DMS 273 (cell line): Measurements from ENCODE around the gene ANTXR1.

Experiments used
- DNase-seq: peaks from one replicate; lab custom pipeline; 2025; ENCODE audit not compliant: unreplicated experiment; lab: John Stamatoyannopoulos, UW

The ANTXR1 gene

GRCh38 chr2:69096326-69097095 is 83.5 kb downstream of the ANTXR1 start:
- DNase-seq = no peak

GRCh38 chr2:69097148-69097610 is 84.2 kb downstream of the ANTXR1 start:
- no peak for DNase-seq

GRCh38 chr2:69097891-69098655 is 85.1 kb downstream of the ANTXR1 start:
- DNase-seq = no peak

GRCh38 chr2:69099541-69099940 is 86.6 kb downstream of the ANTXR1 start:
- DNase-seq = no peak

- no peak for DNase-seq
Measured at GRCh38 chr2:69100220-69100723, 87.3 kb downstream of the ANTXR1 start.

GRCh38 chr2:69102041-69102593 is 89.1 kb downstream of the ANTXR1 start:
- DNase-seq = no peak

GRCh38 chr2:69103419-69103818 is 90.4 kb downstream of the ANTXR1 start:
- no peak for DNase-seq

- no peak for DNase-seq
Measured at GRCh38 chr2:69104261-69104660, 91.3 kb downstream of the ANTXR1 start.

GRCh38 chr2:69109255-69109654 is 96.3 kb downstream of the ANTXR1 start:
- no peak for DNase-seq

- no peak for DNase-seq
Measured at GRCh38 chr2:69111076-69111475, 98.1 kb downstream of the ANTXR1 start.

- no peak for DNase-seq
Measured at GRCh38 chr2:69113627-69114026, 100.6 kb downstream of the ANTXR1 start.

GRCh38 chr2:69114534-69114933 is 101.6 kb downstream of the ANTXR1 start:
- DNase-seq = no peak

- no peak for DNase-seq
Measured at GRCh38 chr2:69116438-69116837, 103.5 kb downstream of the ANTXR1 start.

GRCh38 chr2:69118609-69119008 is 105.6 kb downstream of the ANTXR1 start:
- DNase-seq = no peak

GRCh38 chr2:69119104-69119894 is 106.3 kb downstream of the ANTXR1 start:
- DNase-seq = no peak

- no peak for DNase-seq
Measured at GRCh38 chr2:69122271-69122670, 109.3 kb downstream of the ANTXR1 start.

GRCh38 chr2:69123182-69123581 is 110.2 kb downstream of the ANTXR1 start:
- DNase-seq = no peak

GRCh38 chr2:69124343-69124742 is 111.4 kb downstream of the ANTXR1 start:
- DNase-seq = no peak

- DNase-seq = no peak
Measured at GRCh38 chr2:69125816-69126215, 112.8 kb downstream of the ANTXR1 start.

- DNase-seq = no peak
Measured at GRCh38 chr2:69126341-69126740, 113.4 kb downstream of the ANTXR1 start.

GRCh38 chr2:69131452-69131851 is 118.5 kb downstream of the ANTXR1 start:
- DNase-seq = no peak
